Measurements from ENCODE around the gene NF1. TPM values are rescaled to one million over a fixed set of nuclear protein-coding genes. Genes with fewer than 3 reads are reported as not detected.
A peak's percentile ranks its signal among the peaks of the same experiment; 100 is the strongest.
"Not testable (repeated sequence)": the region's sequence is repeated elsewhere in the genome, so short reads cannot be mapped to it uniquely, and the experiment has no call there.

The NF1 gene
- total RNA-seq, 1 donor = 67.0 TPM

DNA sequence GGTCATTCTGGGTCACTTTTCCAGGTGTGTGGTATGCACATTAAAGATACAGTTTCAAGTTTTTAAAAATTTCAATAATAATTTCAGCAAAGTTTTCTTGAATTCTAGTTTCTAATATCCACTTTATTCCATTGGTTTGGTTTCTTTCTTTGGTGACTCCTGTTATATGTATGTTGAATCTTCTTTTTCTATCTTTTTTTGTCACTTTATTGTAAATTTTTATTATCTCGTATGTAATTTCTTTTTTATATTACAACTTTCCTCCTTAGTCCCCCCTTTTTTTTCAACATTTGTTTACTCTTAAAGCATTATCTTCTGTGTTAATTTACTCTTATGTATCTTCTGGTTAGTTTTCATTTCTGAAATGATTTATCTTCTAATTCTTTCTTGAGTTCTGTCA is 57.5 kb downstream of the NF1 start:
- TF ChIP-seq, protein P1, sequence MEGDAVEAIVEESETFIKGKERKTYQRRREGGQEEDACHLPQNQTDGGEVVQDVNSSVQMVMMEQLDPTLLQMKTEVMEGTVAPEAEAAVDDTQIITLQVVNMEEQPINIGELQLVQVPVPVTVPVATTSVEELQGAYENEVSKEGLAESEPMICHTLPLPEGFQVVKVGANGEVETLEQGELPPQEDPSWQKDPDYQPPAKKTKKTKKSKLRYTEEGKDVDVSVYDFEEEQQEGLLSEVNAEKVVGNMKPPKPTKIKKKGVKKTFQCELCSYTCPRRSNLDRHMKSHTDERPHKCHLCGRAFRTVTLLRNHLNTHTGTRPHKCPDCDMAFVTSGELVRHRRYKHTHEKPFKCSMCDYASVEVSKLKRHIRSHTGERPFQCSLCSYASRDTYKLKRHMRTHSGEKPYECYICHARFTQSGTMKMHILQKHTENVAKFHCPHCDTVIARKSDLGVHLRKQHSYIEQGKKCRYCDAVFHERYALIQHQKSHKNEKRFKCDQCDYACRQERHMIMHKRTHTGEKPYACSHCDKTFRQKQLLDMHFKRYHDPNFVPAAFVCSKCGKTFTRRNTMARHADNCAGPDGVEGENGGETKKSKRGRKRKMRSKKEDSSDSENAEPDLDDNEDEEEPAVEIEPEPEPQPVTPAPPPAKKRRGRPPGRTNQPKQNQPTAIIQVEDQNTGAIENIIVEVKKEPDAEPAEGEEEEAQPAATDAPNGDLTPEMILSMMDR (IDR thresholded peaks at IDR 0.05; ENCODE audit: extremely low read depth, low read depth, low read length) = no peak
- H3K4me1 ChIP-seq (ENCODE audit: insufficient read depth, low read length) = peaks cover 24% of the 10 kb centered on the region
- no peak overlapping the region for H3K27ac ChIP-seq (ENCODE audit: low read depth, low read length)
- H3K9me3 ChIP-seq (ENCODE audit: low read depth, low read length) = no peaks in the 10 kb centered on the region
- no peak for DNase-seq (ENCODE audit: insufficient read length, low spot score, missing footprints)
- no peak overlapping the region for H2AFZ ChIP-seq (ENCODE audit: low read length)
- peaks cover 47% of the 10 kb centered on the region for H3K79me2 ChIP-seq (ENCODE audit: insufficient read depth, low read length)
- no peak overlapping the region for H3K4me3 ChIP-seq (ENCODE audit: insufficient read depth, low read length)
- no peaks in the 10 kb centered on the region for H3K36me3 ChIP-seq (ENCODE audit: insufficient read depth, low read length)
- H4K20me1 ChIP-seq (ENCODE audit: insufficient read depth, low read length) = no peaks in the 10 kb centered on the region
- no peaks in the 10 kb centered on the region for H3K27me3 ChIP-seq (ENCODE audit: insufficient read depth, low read length)
- H3K4me2 ChIP-seq (ENCODE audit: insufficient read depth, low read length) = no peak overlapping the region

DNA sequence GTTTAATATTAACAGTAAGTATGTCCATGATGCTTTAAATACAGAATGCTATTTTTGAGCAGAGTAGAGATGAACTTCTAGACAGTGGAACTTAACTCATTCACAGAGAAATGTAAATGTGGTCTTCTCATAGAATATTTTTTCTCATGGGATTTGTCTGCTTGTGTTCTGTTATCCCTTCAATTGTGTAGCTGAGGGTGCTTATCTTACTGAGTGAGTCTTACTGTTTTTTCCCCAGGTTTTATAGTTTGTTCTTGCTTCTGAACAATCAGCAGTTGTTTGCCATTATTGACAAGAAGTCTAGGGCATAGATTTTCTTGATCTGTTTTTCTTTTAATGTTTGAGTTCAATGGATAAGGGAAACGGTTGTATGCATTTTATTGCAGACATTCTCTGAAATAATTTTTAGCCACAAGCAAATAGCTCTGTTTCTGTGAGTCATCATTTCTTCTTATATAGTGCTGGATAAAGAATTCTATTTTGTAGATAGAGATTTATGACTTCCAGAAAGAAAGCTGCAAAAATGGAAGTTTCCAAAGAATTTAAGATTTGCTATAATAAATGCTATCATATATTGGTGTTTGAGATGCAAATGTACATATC is 60.5 kb downstream of the NF1 start:
- DNase-seq (ENCODE audit: insufficient read length, low spot score, missing footprints) = no peak
- H3K4me1 ChIP-seq (ENCODE audit: insufficient read depth, low read length) = peaks cover 35% of the 10 kb centered on the region
- no peaks in the 10 kb centered on the region for H3K27me3 ChIP-seq (ENCODE audit: insufficient read depth, low read length)
- H3K36me3 ChIP-seq (ENCODE audit: insufficient read depth, low read length) = peaks cover 11% of the 10 kb centered on the region
- TF ChIP-seq, protein P1 (IDR thresholded peaks at IDR 0.05; ENCODE audit: extremely low read depth, low read depth, low read length) = no peak
- peak overlapping the region; percentile 15 for H3K4me3 ChIP-seq (ENCODE audit: insufficient read depth, low read length)
- peak overlapping the region; percentile 75 for H3K4me2 ChIP-seq (ENCODE audit: insufficient read depth, low read length)
- H4K20me1 ChIP-seq (ENCODE audit: insufficient read depth, low read length) = no peaks in the 10 kb centered on the region
- H3K9me3 ChIP-seq (ENCODE audit: low read depth, low read length) = no peaks in the 10 kb centered on the region
- H3K79me2 ChIP-seq (ENCODE audit: insufficient read depth, low read length) = peaks cover 34% of the 10 kb centered on the region
- peak overlapping the region; percentile 81 for H3K27ac ChIP-seq (ENCODE audit: low read depth, low read length)
- H2AFZ ChIP-seq (ENCODE audit: low read length) = no peak overlapping the region

DNA sequence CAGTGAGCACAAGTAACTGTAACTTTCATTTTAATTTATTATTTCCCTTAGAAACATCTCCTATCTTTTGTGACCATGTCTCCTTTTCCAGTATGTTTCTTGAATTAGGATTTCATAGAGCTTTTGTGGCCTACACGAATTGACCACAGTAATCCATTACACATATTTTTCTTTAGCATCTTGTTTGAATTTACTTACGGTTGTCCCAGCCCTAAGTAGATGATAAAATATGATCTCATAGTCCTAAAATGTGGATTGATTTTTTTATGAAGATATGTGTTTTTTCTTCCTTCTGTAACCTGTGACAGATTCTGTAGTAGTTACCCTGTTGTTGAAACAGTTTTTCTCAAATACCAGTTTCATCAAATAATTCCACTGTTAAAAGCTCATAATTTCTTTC is 61.5 kb downstream of the NF1 start:
- H3K4me3 ChIP-seq (ENCODE audit: insufficient read depth, low read length) = no peak overlapping the region
- peaks cover 14% of the 10 kb centered on the region for H3K36me3 ChIP-seq (ENCODE audit: insufficient read depth, low read length)
- no peak for DNase-seq (ENCODE audit: insufficient read length, low spot score, missing footprints)
- H2AFZ ChIP-seq (ENCODE audit: low read length) = no peak overlapping the region
- TF ChIP-seq, protein P1 (IDR thresholded peaks at IDR 0.05; ENCODE audit: extremely low read depth, low read depth, low read length) = no peak
- peaks cover 35% of the 10 kb centered on the region for H3K4me1 ChIP-seq (ENCODE audit: insufficient read depth, low read length)
- H3K9me3 ChIP-seq (ENCODE audit: low read depth, low read length) = no peaks in the 10 kb centered on the region
- peak overlapping the region; percentile 81 for H3K27ac ChIP-seq (ENCODE audit: low read depth, low read length)
- H4K20me1 ChIP-seq (ENCODE audit: insufficient read depth, low read length) = no peaks in the 10 kb centered on the region
- peak overlapping the region; percentile 75 for H3K4me2 ChIP-seq (ENCODE audit: insufficient read depth, low read length)
- H3K27me3 ChIP-seq (ENCODE audit: insufficient read depth, low read length) = no peaks in the 10 kb centered on the region
- H3K79me2 ChIP-seq (ENCODE audit: insufficient read depth, low read length) = peaks cover 27% of the 10 kb centered on the region

DNA sequence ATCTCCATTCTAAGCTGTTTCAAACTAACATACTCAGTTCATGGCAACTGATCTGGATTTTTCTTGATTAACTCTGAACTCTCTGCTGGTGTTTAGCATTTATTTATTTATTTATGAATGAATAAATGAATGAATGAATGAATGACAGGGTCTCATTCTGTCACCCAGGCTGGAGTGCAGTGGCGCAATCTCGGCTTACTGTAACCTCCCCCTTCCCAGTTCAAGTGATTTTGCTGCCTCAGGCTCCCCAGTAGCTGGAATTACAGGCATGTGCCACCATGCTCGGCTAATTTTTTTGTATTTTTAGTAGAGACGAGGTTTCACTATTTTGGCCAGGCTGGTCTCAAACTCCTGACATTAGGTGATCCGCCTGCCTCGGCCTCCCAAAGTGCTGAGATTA is 62.1 kb downstream of the NF1 start:
- not testable (repeated sequence) for H3K4me3 ChIP-seq (ENCODE audit: insufficient read depth, low read length); DNase-seq (ENCODE audit: insufficient read length, low spot score, missing footprints); H3K9me3 ChIP-seq (ENCODE audit: low read depth, low read length); H4K20me1 ChIP-seq (ENCODE audit: insufficient read depth, low read length); H3K27me3 ChIP-seq (ENCODE audit: insufficient read depth, low read length); H2AFZ ChIP-seq (ENCODE audit: low read length)
- Histone ChIP-seq H3K79me2 (ENCODE audit: insufficient read depth, low read length) (peaks cover 26% of the 10 kb centered on the region), H3K36me3 (ENCODE audit: insufficient read depth, low read length) (peaks cover 14% of the 10 kb centered on the region), H3K4me1 (ENCODE audit: insufficient read depth, low read length) (peaks cover 35% of the 10 kb centered on the region), H3K27ac (ENCODE audit: low read depth, low read length) (peak overlapping the region; percentile 81), H3K4me2 (ENCODE audit: insufficient read depth, low read length) (peak overlapping the region; percentile 75)
